Kasumi-1 (cell line): ENCODE results near the gene IGF2R.
"Not testable (repeated sequence)": the region's sequence is repeated elsewhere in the genome, so short reads cannot be mapped to it uniquely, and the experiment has no call there.

ENCODE experiments used
- DNase-seq, 2 experiments: peaks; one replicate each; lab custom pipeline; 2025; lab: John Stamatoyannopoulos, UW

IGF2R gene

GRCh38 chr6:160138839-160139419 lies 170.0 kb downstream of the IGF2R start:
- no peak for DNase-seq

- no peak for DNase-seq
Observed at GRCh38 chr6:160139420-160139851, 170.6 kb downstream of the IGF2R start.

- DNase-seq, result not testable (repeated sequence)
Observed at GRCh38 chr6:160140493-160140892, 171.6 kb downstream of the IGF2R start.

- DNase-seq, result no peak
Observed at GRCh38 chr6:160141001-160141726, 172.3 kb downstream of the IGF2R start.

- no peak for DNase-seq
Observed at GRCh38 chr6:160142115-160142715, 173.3 kb downstream of the IGF2R start.

GRCh38 chr6:160146454-160147145 lies 177.7 kb downstream of the IGF2R start:
- no peak for DNase-seq

GRCh38 chr6:160147146-160147536 lies 178.3 kb downstream of the IGF2R start:
- DNase-seq, result no peak

- no peak for DNase-seq
Observed at GRCh38 chr6:160154471-160154870, 185.6 kb downstream of the IGF2R start.

- DNase-seq, result no peak
Observed at GRCh38 chr6:160156842-160157241, 188.0 kb downstream of the IGF2R start.

- DNase-seq, result no peak
Observed at GRCh38 chr6:160160450-160160849, 191.6 kb downstream of the IGF2R start.
